ENCODE data around the gene CACNA1C.

DNA sequence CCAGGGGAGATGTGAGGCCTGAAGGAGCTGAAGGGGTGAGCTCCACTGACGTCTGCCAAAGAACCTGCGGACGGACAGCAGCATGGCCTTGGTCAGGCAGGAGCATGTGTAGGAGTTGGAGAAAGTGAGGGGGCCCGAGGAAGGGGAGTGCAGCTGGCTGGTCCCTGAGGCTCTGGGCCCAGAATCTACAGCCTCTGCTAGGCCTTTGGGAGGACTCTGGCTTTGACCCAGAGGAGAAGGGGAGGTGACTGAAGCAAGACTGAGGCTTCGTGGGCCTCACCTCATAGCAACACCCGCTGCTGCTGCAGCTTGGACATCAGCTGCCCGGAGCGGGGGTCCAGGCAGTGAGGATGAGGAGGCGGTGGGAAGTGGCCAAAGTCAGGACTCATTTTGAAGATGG lies 525.4 kb downstream of the CACNA1C start:
- TF ChIP-seq, protein P1, sequence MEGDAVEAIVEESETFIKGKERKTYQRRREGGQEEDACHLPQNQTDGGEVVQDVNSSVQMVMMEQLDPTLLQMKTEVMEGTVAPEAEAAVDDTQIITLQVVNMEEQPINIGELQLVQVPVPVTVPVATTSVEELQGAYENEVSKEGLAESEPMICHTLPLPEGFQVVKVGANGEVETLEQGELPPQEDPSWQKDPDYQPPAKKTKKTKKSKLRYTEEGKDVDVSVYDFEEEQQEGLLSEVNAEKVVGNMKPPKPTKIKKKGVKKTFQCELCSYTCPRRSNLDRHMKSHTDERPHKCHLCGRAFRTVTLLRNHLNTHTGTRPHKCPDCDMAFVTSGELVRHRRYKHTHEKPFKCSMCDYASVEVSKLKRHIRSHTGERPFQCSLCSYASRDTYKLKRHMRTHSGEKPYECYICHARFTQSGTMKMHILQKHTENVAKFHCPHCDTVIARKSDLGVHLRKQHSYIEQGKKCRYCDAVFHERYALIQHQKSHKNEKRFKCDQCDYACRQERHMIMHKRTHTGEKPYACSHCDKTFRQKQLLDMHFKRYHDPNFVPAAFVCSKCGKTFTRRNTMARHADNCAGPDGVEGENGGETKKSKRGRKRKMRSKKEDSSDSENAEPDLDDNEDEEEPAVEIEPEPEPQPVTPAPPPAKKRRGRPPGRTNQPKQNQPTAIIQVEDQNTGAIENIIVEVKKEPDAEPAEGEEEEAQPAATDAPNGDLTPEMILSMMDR (conservative IDR thresholded peaks at IDR 0.05): no peak
- no peak for TF ChIP-seq EZH2 (IDR thresholded peaks at IDR 0.05; ENCODE audit: low read depth)

All from PC-9 (cell line).